Smooth muscle cell of the umbilical artery (primary cell): Measurements from ENCODE around the gene DUS3L. TPM values are rescaled to one million over a fixed set of nuclear protein-coding genes. Genes with fewer than 3 reads are reported as not detected.

Source experiments
- total RNA-seq: library from RNA; depleted of rRNA; stranded (reverse); fragments of >200 nt; gene quantifications from 2 replicates; pipeline ENCODE4 v1.2.3, GENCODE V29; 2014

Gene DUS3L
- total RNA-seq: 13.7 and 14.3 TPM in 2 replicates

DNA sequence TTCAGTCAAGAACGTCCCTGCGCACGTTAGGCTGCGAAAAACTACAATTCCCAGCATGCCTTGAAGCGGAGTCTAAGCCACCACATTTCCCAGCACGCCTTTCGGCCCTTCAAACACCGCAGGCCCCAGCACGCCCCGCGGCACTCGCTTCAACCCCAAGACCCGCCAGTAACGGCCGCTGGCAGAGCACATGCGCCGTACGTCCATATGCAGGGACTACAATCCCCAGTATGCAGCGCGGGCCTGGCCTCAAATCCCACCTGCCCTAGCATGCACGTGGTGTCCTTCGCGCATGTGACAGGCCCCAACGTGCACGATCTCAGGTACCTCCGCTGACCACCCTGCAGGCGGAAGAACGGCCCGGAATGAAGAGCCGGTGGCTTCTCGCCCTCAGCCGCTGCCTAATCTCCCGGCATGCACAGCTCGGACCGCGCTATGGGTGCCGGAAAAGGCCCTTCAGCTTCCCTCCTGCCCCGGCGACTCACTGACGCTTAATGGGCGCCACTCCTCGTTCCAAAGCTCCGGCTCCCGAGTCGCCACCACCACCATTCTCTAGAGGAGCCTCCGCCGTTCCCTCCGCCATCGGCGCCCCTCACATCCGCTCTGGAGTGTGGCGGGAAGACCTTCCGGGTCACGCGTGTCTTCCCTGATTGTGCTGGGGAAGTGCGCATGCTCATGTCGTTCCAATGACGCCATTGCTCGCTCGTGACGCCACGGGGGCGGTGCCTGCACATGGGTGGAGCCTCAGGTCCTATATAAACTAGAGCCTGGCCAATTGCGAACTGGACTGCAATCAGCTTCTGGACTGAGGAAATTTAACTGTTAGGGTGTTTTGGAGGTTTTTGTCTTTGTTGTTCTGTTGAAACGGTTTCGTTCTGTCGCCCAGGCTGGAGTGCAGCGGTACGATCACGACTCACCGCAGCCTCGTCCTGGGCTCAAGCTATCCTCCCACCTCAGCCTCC is at the start of gene DUS3L:
TSS of gene DUS3L (minus strand) at position 605 of the 962 bp plus-strand sequence. CDS start at position 583, 22 bp downstream.

GRCh38 chr19:5839065-5840017 is 48.4 kb upstream of the DUS3L start, which contains the start of gene FUT6:
TSS of gene FUT6 (minus strand) at chr19:5839702. CDS start at chr19:5832567, 7,135 bp downstream.

DNA sequence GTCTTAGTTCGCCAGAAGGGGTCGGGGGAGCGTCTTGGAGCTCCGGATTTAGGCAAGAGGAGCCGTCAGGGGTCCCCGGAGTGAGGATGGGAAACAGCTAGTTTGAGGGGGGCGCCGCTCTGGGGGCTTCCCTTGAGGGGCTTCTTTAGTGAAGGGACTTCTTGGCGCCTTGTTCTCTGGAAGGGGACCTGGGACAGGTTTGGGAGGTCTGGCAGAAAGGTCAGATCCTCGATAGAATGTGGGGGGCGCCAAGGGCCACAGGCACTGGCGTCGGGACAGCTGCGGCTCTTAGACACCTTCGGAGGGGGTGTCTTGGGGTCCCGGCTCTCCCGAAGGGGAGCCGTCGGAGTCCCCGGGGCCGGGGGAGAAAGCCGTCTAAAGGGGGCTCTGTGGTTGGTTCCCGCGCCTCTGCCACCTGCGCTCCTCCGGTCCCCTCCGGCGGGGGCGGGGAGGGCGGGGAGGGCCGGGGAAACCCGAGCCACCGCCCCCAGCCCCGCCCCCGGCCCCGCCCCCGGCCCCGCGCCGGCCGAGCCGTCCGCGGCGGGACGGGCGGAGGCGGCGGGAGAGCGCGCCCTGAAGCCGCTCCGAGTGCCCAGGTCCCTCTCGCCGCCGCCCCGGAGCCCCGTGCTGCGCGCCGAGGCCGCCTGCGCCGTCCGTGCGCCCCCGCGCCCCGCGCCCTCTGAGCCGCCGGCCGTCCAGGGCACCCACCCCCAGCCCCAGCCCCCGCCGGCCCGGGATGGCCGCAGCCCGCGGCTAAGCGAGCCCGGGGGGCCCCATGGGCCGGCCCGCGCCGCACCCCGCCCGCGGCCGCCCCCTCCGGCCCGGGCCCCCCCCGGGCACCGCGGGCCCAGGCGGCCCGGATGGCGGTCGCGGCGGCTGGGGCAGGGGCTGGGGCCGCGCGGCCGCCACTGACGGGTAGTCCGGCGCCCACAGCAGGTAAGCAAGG is 13.8 kb upstream of the DUS3L start, which contains the start of gene NRTN:
TSS of gene NRTN (plus strand) at position 552 of the 946 bp plus-strand sequence. CDS start 19,099 bp downstream, outside the sequence.

GRCh38 chr19:5784581-5785147 is 6.3 kb downstream of the DUS3L start, which contains the start of gene PRR22:
TSS of gene PRR22 (minus strand) at chr19:5784746. CDS start at chr19:5784660, 86 bp downstream.

Other genes with a start within 250 kb of the DUS3L start
- 0.09 TPM in 1 of 2 replicates, not detected in the other for gene TINCR, start 223.2 kb downstream of the DUS3L start, total RNA-seq
- gene SAFB2, start 168.4 kb downstream of the DUS3L start, total RNA-seq: 37.4 and 50.6 TPM in 2 replicates
- gene SAFB, start 168.1 kb downstream of the DUS3L start, total RNA-seq: 36.5 and 44.3 TPM in 2 replicates
- 12.9 and 28.5 TPM in 2 replicates for gene MICOS13, start 110.6 kb downstream of the DUS3L start, total RNA-seq
- 8.7 and 21.7 TPM in 2 replicates for gene HSD11B1L, start 110.1 kb downstream of the DUS3L start, total RNA-seq
- gene RPL36, start 100.9 kb downstream of the DUS3L start, total RNA-seq: 215 and 555 TPM in 2 replicates
- 169 and 180 TPM in 2 replicates for gene LONP1, start 71.0 kb downstream of the DUS3L start, total RNA-seq
- gene CATSPERD, start 70.5 kb downstream of the DUS3L start, total RNA-seq: not detected in 2 replicates
- gene PRR22, start 6.4 kb downstream of the DUS3L start, total RNA-seq: 0.18 and 0.30 TPM in 2 replicates
- gene NRTN, start 13.9 kb upstream of the DUS3L start, total RNA-seq: not detected in 2 replicates
- not detected in 2 replicates for gene FUT6, start 48.5 kb upstream of the DUS3L start, total RNA-seq
- gene FUT3, start 60.3 kb upstream of the DUS3L start, total RNA-seq: not detected in 2 replicates
- gene FUT5, start 79.4 kb upstream of the DUS3L start, total RNA-seq: not detected in 2 replicates
- 146 and 201 TPM in 2 replicates for gene NDUFA11, start 112.6 kb upstream of the DUS3L start, total RNA-seq
- gene VMAC, start 113.7 kb upstream of the DUS3L start, total RNA-seq: 3.5 and 5.0 TPM in 2 replicates
- 1.9 and 2.4 TPM in 2 replicates for gene CAPS, start 123.1 kb upstream of the DUS3L start, total RNA-seq
- gene RANBP3, start 187.0 kb upstream of the DUS3L start, total RNA-seq: 23.8 and 45.3 TPM in 2 replicates